ENCODE measurements around the gene ADH1C. TPM values are rescaled to one million over a fixed set of nuclear protein-coding genes. Genes with fewer than 3 reads are reported as not detected.

The ADH1C gene
- total and polyA plus RNA-seq, 8 donors: 1.2 to 26.4 (median 22.1) TPM

- H3K27me3 ChIP-seq: no peaks in the 10 kb centered on the region
- peak overlapping the region in 1 of 2 donors; percentile 68 for H3K27ac ChIP-seq
- no peak for TF ChIP-seq CTCF (IDR thresholded peaks at IDR 0.05)
- no peaks in the 10 kb centered on the region for H3K36me3 ChIP-seq
- H3K9me3 ChIP-seq: no peaks in the 10 kb centered on the region
- DNase-seq (no peak), ATAC-seq (no peak)
- no peaks in the 10 kb centered on the region for H3K4me1 ChIP-seq
- intact Hi-C loops (cut with DNase I): no loop called here
- H3K4me3 ChIP-seq: no peak overlapping the region
Observed at GRCh38 chr4:99317354-99317753, 35.2 kb downstream of the ADH1C start.

GRCh38 chr4:99315839-99316238 lies 36.7 kb downstream of the ADH1C start:
- H3K4me3 ChIP-seq: no peak overlapping the region

DNA sequence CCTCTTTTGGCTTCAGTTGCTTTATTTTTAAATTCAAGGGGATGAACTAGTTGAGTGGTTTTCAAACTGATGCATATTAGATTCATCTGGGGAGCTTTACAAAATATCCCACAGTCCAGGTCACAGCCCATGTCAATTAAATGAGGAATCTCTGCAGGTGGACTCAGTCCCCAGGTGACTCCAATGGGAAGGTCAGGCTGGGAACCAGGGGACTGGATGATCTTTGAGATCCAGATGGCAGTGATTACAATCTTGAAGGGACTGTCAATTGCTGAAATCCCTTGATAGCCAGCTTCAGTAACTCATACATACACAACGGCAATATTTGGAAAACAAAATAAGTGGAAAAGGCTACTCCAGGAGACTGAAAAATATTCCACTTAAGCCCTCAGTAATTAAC lies 38.3 kb downstream of the ADH1C start:
- TF ChIP-seq CTCF (IDR thresholded peaks at IDR 0.05): no peak
- no peaks in the 10 kb centered on the region for H3K9me3 ChIP-seq
- H3K27me3 ChIP-seq: no peaks in the 10 kb centered on the region
- ATAC-seq: no peak
- intact Hi-C loops (cut with DNase I): no loop called here
- no peak overlapping the region for H3K4me3 ChIP-seq
- no peaks in the 10 kb centered on the region for H3K4me1 ChIP-seq
- H3K27ac ChIP-seq: no peak overlapping the region
- no peak for DNase-seq
- no peaks in the 10 kb centered on the region for H3K36me3 ChIP-seq

More at GRCh38 chr4:99315839-99316238, 36.7 kb downstream of the ADH1C start:
- Histone ChIP-seq H3K9me3 (no peaks in the 10 kb centered on the region), H3K4me1 (no peaks in the 10 kb centered on the region), H3K27me3 (no peaks in the 10 kb centered on the region), H3K27ac (peak overlapping the region in 1 of 2 donors; percentile 68), H3K36me3 (no peaks in the 10 kb centered on the region)
- DNase-seq: no peak
- TF ChIP-seq CTCF (IDR thresholded peaks at IDR 0.05): no peak
- no peak for ATAC-seq
- intact Hi-C loops (cut with DNase I): no loop called here

DNA sequence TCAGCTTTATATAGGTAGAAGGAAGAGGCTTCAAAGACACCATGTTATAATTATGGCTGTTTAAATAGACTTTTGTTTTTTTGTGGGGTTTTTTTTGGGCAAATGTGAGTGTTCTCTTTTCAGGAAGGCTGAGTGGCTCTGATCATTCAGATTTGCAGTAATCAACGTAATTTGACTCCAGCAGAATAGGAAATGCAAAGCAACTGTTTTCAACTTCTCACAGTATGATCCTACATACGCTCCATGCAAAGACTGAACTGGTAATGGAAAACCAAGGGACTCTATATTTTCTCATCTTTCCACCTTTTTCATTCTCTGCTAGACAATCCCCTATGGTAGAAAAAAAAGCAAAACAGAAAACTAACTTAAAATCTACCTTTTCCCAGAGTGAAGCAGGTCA lies 42.2 kb downstream of the ADH1C start:
- no peaks in the 10 kb centered on the region for H3K36me3 ChIP-seq
- no peak for TF ChIP-seq CTCF (IDR thresholded peaks at IDR 0.05)
- ATAC-seq: no peak
- intact Hi-C loops (cut with DNase I): no loop called here
- no peak for DNase-seq
- no peaks in the 10 kb centered on the region for H3K27me3 ChIP-seq
- no peak overlapping the region for H3K27ac ChIP-seq
- H3K9me3 ChIP-seq: no peaks in the 10 kb centered on the region
- no peaks in the 10 kb centered on the region for H3K4me1 ChIP-seq
- H3K4me3 ChIP-seq: no peak overlapping the region

GRCh38 chr4:99305638-99306400 lies 46.7 kb downstream of the ADH1C start:
- Histone ChIP-seq H3K27ac (no peak overlapping the region), H3K4me1 (no peaks in the 10 kb centered on the region), H3K4me3 (no peak overlapping the region), H3K36me3 (no peaks in the 10 kb centered on the region), H3K27me3 (no peaks in the 10 kb centered on the region), H3K9me3 (peaks cover 0 to 3% of the 10 kb centered on the region in 2 donors)
- intact Hi-C loops (cut with DNase I): no loop called here
- ATAC-seq (no peak), DNase-seq (no peak)
- no peak for TF ChIP-seq CTCF (IDR thresholded peaks at IDR 0.05)

Measured in left lung (tissue), 10 donors.